WTC11 (cell line): ENCODE data around the gene EPHA2. TPM values are rescaled to one million over a fixed set of nuclear protein-coding genes. Genes with fewer than 3 reads are reported as not detected.

Experiments
- ATAC-seq: fragments of 200-7000 bp; cut with Tn5 transposase; 2 replicates; pipeline ENCODE4 v1.10.0; 2021; ENCODE audit warnings: mild to moderate bottlenecking, moderate library complexity
- CTCF ChIA-PET: fragments of 300-600 bp; sonication (Branson Sonifier 250); formaldehyde crosslinking; loops from one replicate; lab custom pipeline; 2021; ENCODE audit warnings: antibody characterized with exemption; lab: Charles Lee
- POLR2A ChIA-PET: fragments of 350-600 bp; sonication (Branson Sonifier 250); formaldehyde crosslinking; loops from one replicate; lab custom pipeline; 2021; ENCODE audit warnings: antibody characterized with exemption; lab: Charles Lee
- DNase-seq: peaks from one replicate; pipeline ENCODE4 v3.0.0; 2021; ENCODE audit warnings: low spot score
- H3K27ac Mint-ChIP-seq: 2 replicates; pipeline ENCODE4 v1.8.0; 2021; ENCODE audit warnings: mixed read lengths
- H3K27me3 Mint-ChIP-seq: 2 replicates; pipeline ENCODE4 v1.8.0; 2021; ENCODE audit warnings: low read depth, mild to moderate bottlenecking, moderate library complexity, mixed read lengths
- H3K36me3 Mint-ChIP-seq: 2 replicates; pipeline ENCODE4 v1.8.0; 2021; ENCODE audit warnings: mixed read lengths
- H3K4me1 Mint-ChIP-seq: 2 replicates; pipeline ENCODE4 v1.8.0; 2022; ENCODE audit warnings: mixed read lengths
- H3K4me3 Mint-ChIP-seq: 2 replicates; pipeline ENCODE4 v1.8.0; 2021; ENCODE audit warnings: mild to moderate bottlenecking, moderate library complexity, mixed read lengths
- H3K9me3 Mint-ChIP-seq: 2 replicates; pipeline ENCODE4 v1.8.0; 2021; ENCODE audit warnings: mixed read lengths
- CBFB ChIP-seq: sonication (generic); formaldehyde crosslinking; IDR thresholded peaks from 2 replicates; pipeline ENCODE4 v1.8.1; 2022; ENCODE audit warnings: mild to moderate bottlenecking, low read depth, missing genetic modification reagents
- CREB1 ChIP-seq: sonication (generic); formaldehyde crosslinking; IDR thresholded peaks from 2 replicates; pipeline ENCODE4 v1.8.0; 2023; ENCODE audit warnings: mild to moderate bottlenecking, missing genetic modification reagents
- ESRRA ChIP-seq: sonication (generic); formaldehyde crosslinking; IDR thresholded peaks from 2 replicates; pipeline ENCODE4 v1.8.1; 2022; ENCODE audit warnings: mild to moderate bottlenecking, missing genetic modification reagents, borderline replicate concordance
- GABPB1 ChIP-seq: sonication (generic); formaldehyde crosslinking; IDR thresholded peaks from 2 replicates; pipeline ENCODE4 v1.8.1; 2023; ENCODE audit warnings: mild to moderate bottlenecking, missing genetic modification reagents
- NFE2L1 ChIP-seq: sonication (generic); formaldehyde crosslinking; IDR thresholded peaks from 2 replicates; pipeline ENCODE4 v1.8.1; 2023; ENCODE audit warnings: missing genetic modification reagents
- SP1 ChIP-seq: sonication (generic); formaldehyde crosslinking; conservative IDR thresholded peaks from 2 replicates; pipeline ENCODE4 v1.8.1; 2022; ENCODE audit warnings: missing genetic modification reagents
- ZNF232 ChIP-seq: sonication (generic); formaldehyde crosslinking; IDR thresholded peaks from 2 replicates; pipeline ENCODE4 v1.8.0; 2022; ENCODE audit warnings: mild to moderate bottlenecking, missing genetic modification reagents
- ZNF317 ChIP-seq: sonication (generic); formaldehyde crosslinking; IDR thresholded peaks from 2 replicates; pipeline ENCODE4 v1.8.1; 2023; ENCODE audit warnings: low read depth, mild to moderate bottlenecking, moderate library complexity, missing genetic modification reagents, borderline replicate concordance
- ZNF416 ChIP-seq: fragments of 250-450 bp; sonication (Bioruptor Pico); IDR thresholded peaks from 2 replicates; pipeline ENCODE4 v1.9.0; 2021; ENCODE audit warnings: mild to moderate bottlenecking, inconsistent platforms
- ZNF671 ChIP-seq: fragments of 250-450 bp; sonication (Bioruptor Pico); IDR thresholded peaks from 2 replicates; pipeline ENCODE4 v1.8.0; 2021; ENCODE audit warnings: mild to moderate bottlenecking
- total RNA-seq: library from RNA; stranded (reverse); gene quantifications from 3 replicates; pipeline ENCODE4 v1.2.3, GENCODE V29; 2021
- TF ChIP-seq, protein P1 (sequence below): sonication (generic); formaldehyde crosslinking; IDR thresholded peaks from 2 replicates; pipeline ENCODE4 v1.8.0; 2022; ENCODE audit warnings: mild to moderate bottlenecking, missing genetic modification reagents
- TF ChIP-seq, protein P2 (sequence below): sonication (generic); formaldehyde crosslinking; IDR thresholded peaks from 2 replicates; pipeline ENCODE4 v1.8.1; 2023; ENCODE audit warnings: mild to moderate bottlenecking, missing genetic modification reagents
- TF ChIP-seq, protein P3 (sequence below): sonication (generic); formaldehyde crosslinking; IDR thresholded peaks from 2 replicates; pipeline ENCODE4 v1.8.1; 2023; ENCODE audit warnings: mild to moderate bottlenecking, missing genetic modification reagents, moderate library complexity
- TF ChIP-seq, protein P4 (sequence below): sonication (generic); formaldehyde crosslinking; IDR thresholded peaks from 2 replicates; pipeline ENCODE4 v1.8.0; 2022; ENCODE audit warnings: mild to moderate bottlenecking, missing genetic modification reagents
- TF ChIP-seq, protein P5 (sequence below): sonication (generic); formaldehyde crosslinking; IDR thresholded peaks from 2 replicates; pipeline ENCODE4 v1.8.1; 2023; ENCODE audit warnings: mild to moderate bottlenecking, moderate library complexity, missing genetic modification reagents
- TF ChIP-seq, protein P6 (sequence below): sonication (generic); formaldehyde crosslinking; IDR thresholded peaks from 2 replicates; pipeline ENCODE4 v1.8.0; 2022; ENCODE audit warnings: missing genetic modification reagents
- TF ChIP-seq, protein P7 (sequence below): sonication (generic); formaldehyde crosslinking; IDR thresholded peaks from 2 replicates; pipeline ENCODE4 v1.8.0; 2023; ENCODE audit warnings: missing genetic modification reagents, mild to moderate bottlenecking, borderline replicate concordance

The EPHA2 gene
- total RNA-seq, 1 experiment from 2014 or later, result 44.4 TPM

DNA sequence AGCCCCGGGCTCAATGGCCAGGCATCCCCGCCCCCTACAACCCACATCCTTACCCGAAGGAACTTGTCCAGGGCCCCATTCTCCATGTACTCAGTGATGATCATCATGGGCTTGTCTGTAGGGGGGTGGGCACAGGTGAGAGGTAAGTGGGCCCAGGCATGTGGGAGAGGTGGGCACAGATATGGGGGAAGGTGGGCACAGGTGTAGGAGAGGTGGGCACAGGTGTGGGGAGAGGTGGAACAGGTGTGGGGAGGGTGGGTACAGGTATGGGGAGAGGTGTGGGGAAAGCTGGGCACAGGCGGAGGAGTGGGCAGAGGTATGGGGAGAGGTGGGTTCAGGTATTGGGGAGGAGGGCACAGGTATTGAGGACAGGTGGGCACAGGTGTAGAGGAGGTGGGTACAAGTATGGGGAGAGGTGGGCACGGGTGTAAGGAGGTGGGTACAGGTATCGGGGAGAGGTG is 23.5 kb downstream of the EPHA2 start (continued):
- TF ChIP-seq, protein P1, sequence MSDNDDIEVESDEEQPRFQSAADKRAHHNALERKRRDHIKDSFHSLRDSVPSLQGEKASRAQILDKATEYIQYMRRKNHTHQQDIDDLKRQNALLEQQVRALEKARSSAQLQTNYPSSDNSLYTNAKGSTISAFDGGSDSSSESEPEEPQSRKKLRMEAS (CRISPR knock-in tag), result no peak
- TF ChIP-seq GABPB1 (CRISPR knock-in tag), result no peak

DNA sequence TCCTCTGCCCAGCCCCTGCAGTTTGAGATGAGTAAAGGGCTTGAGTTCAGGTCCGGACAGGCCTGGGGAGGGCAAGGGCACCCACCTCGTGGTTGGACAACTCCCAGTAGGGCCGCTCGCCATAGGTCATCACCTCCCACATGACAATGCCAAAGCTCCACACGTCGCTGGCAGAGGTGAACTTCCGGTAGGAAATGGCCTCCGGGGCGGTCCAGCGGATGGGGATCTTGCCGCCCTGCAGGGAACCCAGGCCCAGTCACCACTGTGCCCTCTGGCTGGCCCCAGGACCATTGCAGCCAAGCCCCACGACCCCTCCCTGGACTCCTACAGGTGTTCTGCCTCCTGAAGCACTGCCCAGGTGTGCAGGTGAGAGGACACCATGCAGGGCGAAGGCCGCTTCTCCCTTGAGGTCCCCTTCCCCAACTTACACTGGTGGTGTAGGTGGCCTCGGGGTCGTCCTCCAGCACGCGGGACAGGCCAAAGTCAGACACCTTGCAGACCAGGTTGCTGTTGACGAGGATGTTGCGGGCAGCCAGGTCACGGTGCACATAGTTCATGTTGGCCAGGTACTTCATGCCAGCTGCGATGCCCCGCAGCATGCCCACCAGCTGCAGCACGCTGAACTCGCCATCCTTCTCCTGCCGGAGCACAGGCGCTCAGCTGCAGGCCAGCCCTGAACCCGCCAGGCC is 24.1 kb downstream of the EPHA2 start:
- ATAC-seq, result no peak
- POLR2A ChIA-PET, result no interaction called here
- TF ChIP-seq, protein P2, sequence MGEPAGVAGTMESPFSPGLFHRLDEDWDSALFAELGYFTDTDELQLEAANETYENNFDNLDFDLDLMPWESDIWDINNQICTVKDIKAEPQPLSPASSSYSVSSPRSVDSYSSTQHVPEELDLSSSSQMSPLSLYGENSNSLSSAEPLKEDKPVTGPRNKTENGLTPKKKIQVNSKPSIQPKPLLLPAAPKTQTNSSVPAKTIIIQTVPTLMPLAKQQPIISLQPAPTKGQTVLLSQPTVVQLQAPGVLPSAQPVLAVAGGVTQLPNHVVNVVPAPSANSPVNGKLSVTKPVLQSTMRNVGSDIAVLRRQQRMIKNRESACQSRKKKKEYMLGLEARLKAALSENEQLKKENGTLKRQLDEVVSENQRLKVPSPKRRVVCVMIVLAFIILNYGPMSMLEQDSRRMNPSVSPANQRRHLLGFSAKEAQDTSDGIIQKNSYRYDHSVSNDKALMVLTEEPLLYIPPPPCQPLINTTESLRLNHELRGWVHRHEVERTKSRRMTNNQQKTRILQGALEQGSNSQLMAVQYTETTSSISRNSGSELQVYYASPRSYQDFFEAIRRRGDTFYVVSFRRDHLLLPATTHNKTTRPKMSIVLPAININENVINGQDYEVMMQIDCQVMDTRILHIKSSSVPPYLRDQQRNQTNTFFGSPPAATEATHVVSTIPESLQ (CRISPR knock-in tag), result no peak
- TF ChIP-seq, protein P3, sequence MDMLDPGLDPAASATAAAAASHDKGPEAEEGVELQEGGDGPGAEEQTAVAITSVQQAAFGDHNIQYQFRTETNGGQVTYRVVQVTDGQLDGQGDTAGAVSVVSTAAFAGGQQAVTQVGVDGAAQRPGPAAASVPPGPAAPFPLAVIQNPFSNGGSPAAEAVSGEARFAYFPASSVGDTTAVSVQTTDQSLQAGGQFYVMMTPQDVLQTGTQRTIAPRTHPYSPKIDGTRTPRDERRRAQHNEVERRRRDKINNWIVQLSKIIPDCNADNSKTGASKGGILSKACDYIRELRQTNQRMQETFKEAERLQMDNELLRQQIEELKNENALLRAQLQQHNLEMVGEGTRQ (CRISPR knock-in tag), result no peak
- no peak for TF ChIP-seq ZNF317 (CRISPR knock-in tag)
- TF ChIP-seq, protein P4, sequence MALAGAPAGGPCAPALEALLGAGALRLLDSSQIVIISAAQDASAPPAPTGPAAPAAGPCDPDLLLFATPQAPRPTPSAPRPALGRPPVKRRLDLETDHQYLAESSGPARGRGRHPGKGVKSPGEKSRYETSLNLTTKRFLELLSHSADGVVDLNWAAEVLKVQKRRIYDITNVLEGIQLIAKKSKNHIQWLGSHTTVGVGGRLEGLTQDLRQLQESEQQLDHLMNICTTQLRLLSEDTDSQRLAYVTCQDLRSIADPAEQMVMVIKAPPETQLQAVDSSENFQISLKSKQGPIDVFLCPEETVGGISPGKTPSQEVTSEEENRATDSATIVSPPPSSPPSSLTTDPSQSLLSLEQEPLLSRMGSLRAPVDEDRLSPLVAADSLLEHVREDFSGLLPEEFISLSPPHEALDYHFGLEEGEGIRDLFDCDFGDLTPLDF, result no peak
- TF ChIP-seq, protein P5, sequence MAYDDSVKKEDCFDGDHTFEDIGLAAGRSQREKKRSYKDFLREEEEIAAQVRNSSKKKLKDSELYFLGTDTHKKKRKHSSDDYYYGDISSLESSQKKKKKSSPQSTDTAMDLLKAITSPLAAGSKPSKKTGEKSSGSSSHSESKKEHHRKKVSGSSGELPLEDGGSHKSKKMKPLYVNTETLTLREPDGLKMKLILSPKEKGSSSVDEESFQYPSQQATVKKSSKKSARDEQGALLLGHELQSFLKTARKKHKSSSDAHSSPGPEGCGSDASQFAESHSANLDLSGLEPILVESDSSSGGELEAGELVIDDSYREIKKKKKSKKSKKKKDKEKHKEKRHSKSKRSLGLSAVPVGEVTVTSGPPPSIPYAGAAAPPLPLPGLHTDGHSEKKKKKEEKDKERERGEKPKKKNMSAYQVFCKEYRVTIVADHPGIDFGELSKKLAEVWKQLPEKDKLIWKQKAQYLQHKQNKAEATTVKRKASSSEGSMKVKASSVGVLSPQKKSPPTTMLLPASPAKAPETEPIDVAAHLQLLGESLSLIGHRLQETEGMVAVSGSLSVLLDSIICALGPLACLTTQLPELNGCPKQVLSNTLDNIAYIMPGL, result no peak
- TF ChIP-seq, protein P6, sequence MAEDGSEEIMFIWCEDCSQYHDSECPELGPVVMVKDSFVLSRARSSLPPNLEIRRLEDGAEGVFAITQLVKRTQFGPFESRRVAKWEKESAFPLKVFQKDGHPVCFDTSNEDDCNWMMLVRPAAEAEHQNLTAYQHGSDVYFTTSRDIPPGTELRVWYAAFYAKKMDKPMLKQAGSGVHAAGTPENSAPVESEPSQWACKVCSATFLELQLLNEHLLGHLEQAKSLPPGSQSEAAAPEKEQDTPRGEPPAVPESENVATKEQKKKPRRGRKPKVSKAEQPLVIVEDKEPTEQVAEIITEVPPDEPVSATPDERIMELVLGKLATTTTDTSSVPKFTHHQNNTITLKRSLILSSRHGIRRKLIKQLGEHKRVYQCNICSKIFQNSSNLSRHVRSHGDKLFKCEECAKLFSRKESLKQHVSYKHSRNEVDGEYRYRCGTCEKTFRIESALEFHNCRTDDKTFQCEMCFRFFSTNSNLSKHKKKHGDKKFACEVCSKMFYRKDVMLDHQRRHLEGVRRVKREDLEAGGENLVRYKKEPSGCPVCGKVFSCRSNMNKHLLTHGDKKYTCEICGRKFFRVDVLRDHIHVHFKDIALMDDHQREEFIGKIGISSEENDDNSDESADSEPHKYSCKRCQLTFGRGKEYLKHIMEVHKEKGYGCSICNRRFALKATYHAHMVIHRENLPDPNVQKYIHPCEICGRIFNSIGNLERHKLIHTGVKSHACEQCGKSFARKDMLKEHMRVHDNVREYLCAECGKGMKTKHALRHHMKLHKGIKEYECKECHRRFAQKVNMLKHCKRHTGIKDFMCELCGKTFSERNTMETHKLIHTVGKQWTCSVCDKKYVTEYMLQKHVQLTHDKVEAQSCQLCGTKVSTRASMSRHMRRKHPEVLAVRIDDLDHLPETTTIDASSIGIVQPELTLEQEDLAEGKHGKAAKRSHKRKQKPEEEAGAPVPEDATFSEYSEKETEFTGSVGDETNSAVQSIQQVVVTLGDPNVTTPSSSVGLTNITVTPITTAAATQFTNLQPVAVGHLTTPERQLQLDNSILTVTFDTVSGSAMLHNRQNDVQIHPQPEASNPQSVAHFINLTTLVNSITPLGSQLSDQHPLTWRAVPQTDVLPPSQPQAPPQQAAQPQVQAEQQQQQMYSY (CRISPR knock-in tag), result no peak
- no peak for TF ChIP-seq ZNF671 (CRISPR knock-in tag)
- TF ChIP-seq, protein P7, sequence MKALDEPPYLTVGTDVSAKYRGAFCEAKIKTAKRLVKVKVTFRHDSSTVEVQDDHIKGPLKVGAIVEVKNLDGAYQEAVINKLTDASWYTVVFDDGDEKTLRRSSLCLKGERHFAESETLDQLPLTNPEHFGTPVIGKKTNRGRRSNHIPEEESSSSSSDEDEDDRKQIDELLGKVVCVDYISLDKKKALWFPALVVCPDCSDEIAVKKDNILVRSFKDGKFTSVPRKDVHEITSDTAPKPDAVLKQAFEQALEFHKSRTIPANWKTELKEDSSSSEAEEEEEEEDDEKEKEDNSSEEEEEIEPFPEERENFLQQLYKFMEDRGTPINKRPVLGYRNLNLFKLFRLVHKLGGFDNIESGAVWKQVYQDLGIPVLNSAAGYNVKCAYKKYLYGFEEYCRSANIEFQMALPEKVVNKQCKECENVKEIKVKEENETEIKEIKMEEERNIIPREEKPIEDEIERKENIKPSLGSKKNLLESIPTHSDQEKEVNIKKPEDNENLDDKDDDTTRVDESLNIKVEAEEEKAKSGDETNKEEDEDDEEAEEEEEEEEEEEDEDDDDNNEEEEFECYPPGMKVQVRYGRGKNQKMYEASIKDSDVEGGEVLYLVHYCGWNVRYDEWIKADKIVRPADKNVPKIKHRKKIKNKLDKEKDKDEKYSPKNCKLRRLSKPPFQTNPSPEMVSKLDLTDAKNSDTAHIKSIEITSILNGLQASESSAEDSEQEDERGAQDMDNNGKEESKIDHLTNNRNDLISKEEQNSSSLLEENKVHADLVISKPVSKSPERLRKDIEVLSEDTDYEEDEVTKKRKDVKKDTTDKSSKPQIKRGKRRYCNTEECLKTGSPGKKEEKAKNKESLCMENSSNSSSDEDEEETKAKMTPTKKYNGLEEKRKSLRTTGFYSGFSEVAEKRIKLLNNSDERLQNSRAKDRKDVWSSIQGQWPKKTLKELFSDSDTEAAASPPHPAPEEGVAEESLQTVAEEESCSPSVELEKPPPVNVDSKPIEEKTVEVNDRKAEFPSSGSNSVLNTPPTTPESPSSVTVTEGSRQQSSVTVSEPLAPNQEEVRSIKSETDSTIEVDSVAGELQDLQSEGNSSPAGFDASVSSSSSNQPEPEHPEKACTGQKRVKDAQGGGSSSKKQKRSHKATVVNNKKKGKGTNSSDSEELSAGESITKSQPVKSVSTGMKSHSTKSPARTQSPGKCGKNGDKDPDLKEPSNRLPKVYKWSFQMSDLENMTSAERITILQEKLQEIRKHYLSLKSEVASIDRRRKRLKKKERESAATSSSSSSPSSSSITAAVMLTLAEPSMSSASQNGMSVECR (CRISPR knock-in tag), result no peak
- TF ChIP-seq ESRRA (CRISPR knock-in tag), result no peak
- TF ChIP-seq CBFB (CRISPR knock-in tag), result no peak
- no peak for TF ChIP-seq ZNF232 (CRISPR knock-in tag)
- TF ChIP-seq SP1 (CRISPR knock-in tag), result no peak
- TF ChIP-seq ZNF416 (CRISPR knock-in tag), result no peak
- no peak for TF ChIP-seq CREB1 (CRISPR knock-in tag)
- TF ChIP-seq NFE2L1 (CRISPR knock-in tag), result no peak

More for the DNA sequence above, 24.1 kb downstream of the EPHA2 start:
- CTCF ChIA-PET, result no interaction called here
- Mint-ChIP-seq H3K4me1 (no peaks in the 10 kb centered on the region), H3K9me3 (no peaks in the 10 kb centered on the region), H3K27ac (no peak overlapping the region), H3K27me3 (no peaks in the 10 kb centered on the region), H3K4me3 (no peak overlapping the region), H3K36me3 (peaks cover 75% of the 10 kb centered on the region)
- no peak for DNase-seq
